ENCODE data around the gene GLCE. TPM values are rescaled to one million over a fixed set of nuclear protein-coding genes. Genes with fewer than 3 reads are reported as not detected.

The GLCE gene
- total RNA-seq, 1 experiment from 2014 or later = 12.5 TPM

DNA sequence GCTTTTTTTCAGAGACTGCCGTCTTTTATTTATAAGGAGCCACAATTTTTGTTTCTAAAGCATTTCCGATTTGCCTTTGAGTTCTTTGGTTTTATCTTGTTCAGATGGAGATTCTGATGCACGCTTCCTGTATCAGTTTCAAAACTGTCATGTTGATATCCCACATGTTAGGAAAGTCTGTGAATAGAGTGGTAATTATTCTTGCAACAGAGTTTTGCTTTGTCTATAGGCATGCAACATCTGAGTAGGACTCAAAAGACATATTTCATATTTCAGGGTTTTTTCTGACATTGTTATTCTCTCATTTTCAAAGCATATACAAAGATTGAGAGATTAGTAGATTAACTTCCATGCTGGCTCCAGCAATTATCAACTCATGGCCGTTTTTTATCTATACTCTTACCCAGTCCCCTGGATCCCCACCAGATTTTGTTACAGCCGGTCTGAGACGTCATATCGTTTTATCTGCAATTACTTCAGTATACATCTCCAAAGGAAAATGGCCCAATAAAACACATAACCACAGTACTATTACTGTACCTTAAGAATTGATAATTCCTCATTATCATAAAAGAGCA is 160.6 kb downstream of the GLCE start (continued):
- TF ChIP-seq, protein P1, sequence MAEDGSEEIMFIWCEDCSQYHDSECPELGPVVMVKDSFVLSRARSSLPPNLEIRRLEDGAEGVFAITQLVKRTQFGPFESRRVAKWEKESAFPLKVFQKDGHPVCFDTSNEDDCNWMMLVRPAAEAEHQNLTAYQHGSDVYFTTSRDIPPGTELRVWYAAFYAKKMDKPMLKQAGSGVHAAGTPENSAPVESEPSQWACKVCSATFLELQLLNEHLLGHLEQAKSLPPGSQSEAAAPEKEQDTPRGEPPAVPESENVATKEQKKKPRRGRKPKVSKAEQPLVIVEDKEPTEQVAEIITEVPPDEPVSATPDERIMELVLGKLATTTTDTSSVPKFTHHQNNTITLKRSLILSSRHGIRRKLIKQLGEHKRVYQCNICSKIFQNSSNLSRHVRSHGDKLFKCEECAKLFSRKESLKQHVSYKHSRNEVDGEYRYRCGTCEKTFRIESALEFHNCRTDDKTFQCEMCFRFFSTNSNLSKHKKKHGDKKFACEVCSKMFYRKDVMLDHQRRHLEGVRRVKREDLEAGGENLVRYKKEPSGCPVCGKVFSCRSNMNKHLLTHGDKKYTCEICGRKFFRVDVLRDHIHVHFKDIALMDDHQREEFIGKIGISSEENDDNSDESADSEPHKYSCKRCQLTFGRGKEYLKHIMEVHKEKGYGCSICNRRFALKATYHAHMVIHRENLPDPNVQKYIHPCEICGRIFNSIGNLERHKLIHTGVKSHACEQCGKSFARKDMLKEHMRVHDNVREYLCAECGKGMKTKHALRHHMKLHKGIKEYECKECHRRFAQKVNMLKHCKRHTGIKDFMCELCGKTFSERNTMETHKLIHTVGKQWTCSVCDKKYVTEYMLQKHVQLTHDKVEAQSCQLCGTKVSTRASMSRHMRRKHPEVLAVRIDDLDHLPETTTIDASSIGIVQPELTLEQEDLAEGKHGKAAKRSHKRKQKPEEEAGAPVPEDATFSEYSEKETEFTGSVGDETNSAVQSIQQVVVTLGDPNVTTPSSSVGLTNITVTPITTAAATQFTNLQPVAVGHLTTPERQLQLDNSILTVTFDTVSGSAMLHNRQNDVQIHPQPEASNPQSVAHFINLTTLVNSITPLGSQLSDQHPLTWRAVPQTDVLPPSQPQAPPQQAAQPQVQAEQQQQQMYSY (CRISPR knock-in tag; IDR thresholded peaks at IDR 0.05) = peak; percentile 48

Other genes with a start within 250 kb of the GLCE start
- gene SPESP1, start 230.1 kb upstream of the GLCE start, total RNA-seq (2021) = not detected in 3 replicates
- not detected in 3 replicates for gene NOX5, start 145.9 kb upstream of the GLCE start, total RNA-seq (2021)
- gene PAQR5, start 138.3 kb downstream of the GLCE start, total RNA-seq (2021) = 9.4 to 11.5 TPM (median 11.4 TPM) in 3 replicates

All from WTC11 (cell line).